H9 (cell line): ENCODE results near the gene ZNF425. TPM values are rescaled to one million over a fixed set of nuclear protein-coding genes. Genes with fewer than 3 reads are reported as not detected.

Experiments
- DNase-seq: peaks from one replicate; pipeline ENCODE4 v3.0.0-alpha.2; 2017
- H2AFZ ChIP-seq: one replicate; pipeline ENCODE4 v1.6.1; 2013; ENCODE audit warnings: mild to moderate bottlenecking, low read length, control low read depth, moderate library complexity
- H2AK5ac ChIP-seq: 2 replicates; pipeline ENCODE4 v1.6.1; 2013; ENCODE audit warnings: low read length, control low read depth, mixed read lengths; ENCODE audit not compliant: insufficient read length
- H2BK120ac ChIP-seq: one replicate; pipeline ENCODE4 v1.6.1; 2013; ENCODE audit warnings: low read depth, mild to moderate bottlenecking, low read length, control low read depth, inconsistent platforms; ENCODE audit not compliant: poor library complexity, severe bottlenecking
- H2BK12ac ChIP-seq: 2 replicates; pipeline ENCODE4 v1.6.1; 2013; ENCODE audit warnings: low read length, control low read depth, mixed read lengths, low read depth; ENCODE audit not compliant: insufficient read length
- H2BK15ac ChIP-seq: 2 replicates; pipeline ENCODE4 v1.6.1; 2013; ENCODE audit warnings: low read depth, low read length, control low read depth
- H2BK20ac ChIP-seq: one replicate; pipeline ENCODE4 v1.6.1; 2013; ENCODE audit warnings: low read depth, mild to moderate bottlenecking, low read length, control low read depth, inconsistent platforms; ENCODE audit not compliant: poor library complexity, severe bottlenecking
- H2BK5ac ChIP-seq: 2 replicates; pipeline ENCODE4 v1.6.1; 2013; ENCODE audit warnings: low read length, control low read depth, mixed read lengths; ENCODE audit not compliant: insufficient read length
- H3K14ac ChIP-seq: 2 replicates; pipeline ENCODE4 v1.6.1; 2013; ENCODE audit warnings: low read length, control low read depth; ENCODE audit not compliant: insufficient read depth
- H3K18ac ChIP-seq: 2 replicates; pipeline ENCODE4 v1.6.1; 2013; ENCODE audit warnings: low read depth, mild to moderate bottlenecking, mixed read lengths, low read length, control low read depth; ENCODE audit not compliant: insufficient read length
- H3K23ac ChIP-seq: 2 replicates; pipeline ENCODE4 v1.6.1; 2013; ENCODE audit warnings: low read length, control low read depth, mixed read lengths, low read depth; ENCODE audit not compliant: insufficient read length
- H3K23me2 ChIP-seq: 2 replicates; pipeline ENCODE4 v1.6.1; 2013; ENCODE audit warnings: low read depth, mild to moderate bottlenecking, mixed read lengths, low read length, control low read depth; ENCODE audit not compliant: insufficient read length, poor library complexity, severe bottlenecking
- H3K27ac ChIP-seq: 2 replicates; pipeline ENCODE4 v1.5.1; 2013; ENCODE audit warnings: low read length, control low read depth, mixed read lengths, low read depth; ENCODE audit not compliant: insufficient read length
- H3K27me3 ChIP-seq: 2 replicates; pipeline ENCODE4 v1.6.1; 2013; ENCODE audit warnings: low read length, control low read depth, inconsistent platforms; ENCODE audit not compliant: insufficient read depth
- H3K4ac ChIP-seq: 2 replicates; pipeline ENCODE4 v1.6.1; 2013; ENCODE audit warnings: low read depth, mild to moderate bottlenecking, control low read depth, inconsistent platforms, low read length, moderate library complexity
- H3K4me1 ChIP-seq: 2 replicates; pipeline ENCODE4 v1.6.1; 2013; ENCODE audit warnings: low read length, control low read depth, inconsistent platforms; ENCODE audit not compliant: insufficient read depth
- H3K4me2 ChIP-seq: 2 replicates; pipeline ENCODE4 v1.6.1; 2013; ENCODE audit warnings: low read length, control low read depth, mixed read lengths; ENCODE audit not compliant: insufficient read length, insufficient read depth
- H3K56ac ChIP-seq: 2 replicates; pipeline ENCODE4 v1.6.1; 2013; ENCODE audit warnings: low read depth, mild to moderate bottlenecking, mixed read lengths, low read length, control low read depth; ENCODE audit not compliant: insufficient read length
- H3K79me1 ChIP-seq: 2 replicates; pipeline ENCODE4 v1.6.1; 2013; ENCODE audit warnings: low read depth, mild to moderate bottlenecking, moderate library complexity, low read length, control low read depth, inconsistent platforms; ENCODE audit not compliant: insufficient read depth, poor library complexity, severe bottlenecking
- H3K79me2 ChIP-seq: 2 replicates; pipeline ENCODE4 v1.6.1; 2013; ENCODE audit warnings: low read length, control low read depth, inconsistent platforms; ENCODE audit not compliant: insufficient read depth
- H3K9ac ChIP-seq: 2 replicates; pipeline ENCODE4 v1.6.1; 2013; ENCODE audit warnings: low read length, control low read depth, mixed read lengths; ENCODE audit not compliant: insufficient read length; ENCODE audit errors: extremely low read depth
- H3K9me3 ChIP-seq: one replicate; pipeline ENCODE4 v1.6.1; 2013; ENCODE audit warnings: low read depth, low read length, inconsistent platforms; ENCODE audit not compliant: control insufficient read depth
- H3T11ph ChIP-seq: one replicate; pipeline ENCODE4 v1.6.1; 2013; ENCODE audit warnings: mild to moderate bottlenecking, low read length, control low read depth, inconsistent platforms
- H4K20me1 ChIP-seq: one replicate; pipeline ENCODE4 v1.6.1; 2013; ENCODE audit not compliant: control insufficient read depth, insufficient read length, insufficient read depth
- H4K5ac ChIP-seq: 2 replicates; pipeline ENCODE4 v1.6.1; 2013; ENCODE audit warnings: low read depth, mild to moderate bottlenecking, mixed read lengths, low read length, control low read depth; ENCODE audit not compliant: insufficient read length
- H4K8ac ChIP-seq: replicated peaks from 2 replicates; pipeline ENCODE4 v1.6.1; 2013; ENCODE audit warnings: low read length, control low read depth, mixed read lengths, low read depth; ENCODE audit not compliant: insufficient read length
- H4K91ac ChIP-seq: 2 replicates; pipeline ENCODE4 v1.6.1; 2013; ENCODE audit warnings: low read depth, mild to moderate bottlenecking, moderate library complexity, mixed read lengths, low read length, control low read depth; ENCODE audit not compliant: insufficient read length
- H3K27ac Mint-ChIP-seq, 3 experiments: 2 replicates in 2 of 3; 3 replicates in 1 of 3; pipeline ENCODE4 v1.8.0; 2020 to 2021; ENCODE audit warnings: mixed read lengths in 3 of 3, mild to moderate bottlenecking in 1 of 3, moderate library complexity in 1 of 3
- H3K27me3 Mint-ChIP-seq: 2 replicates; pipeline ENCODE4 v1.8.0; 2021; ENCODE audit warnings: low read depth, mild to moderate bottlenecking, moderate library complexity, mixed read lengths
- H3K36me3 Mint-ChIP-seq, 3 experiments: 2 replicates in 2 of 3; 3 replicates in 1 of 3; pipeline ENCODE4 v1.8.0; 2020 to 2021; ENCODE audit warnings: low read depth in 3 of 3, mixed read lengths in 3 of 3; ENCODE audit not compliant: insufficient read depth in 1 of 3
- H3K4me1 Mint-ChIP-seq, 2 experiments: 2 replicates each; pipeline ENCODE4 v1.8.0; 2020; ENCODE audit warnings: mixed read lengths in 2 of 2
- H3K4me3 Mint-ChIP-seq, 2 experiments: 2 replicates in 1 of 2; 3 replicates in 1 of 2; pipeline ENCODE4 v1.8.0; 2020 to 2021; ENCODE audit warnings: mild to moderate bottlenecking in 2 of 2, mixed read lengths in 2 of 2, moderate library complexity in 1 of 2
- H3K9me3 Mint-ChIP-seq, 2 experiments: 2 replicates in 1 of 2; 3 replicates in 1 of 2; pipeline ENCODE4 v1.8.0; 2020; ENCODE audit warnings: mild to moderate bottlenecking in 2 of 2, mixed read lengths in 2 of 2, moderate library complexity in 1 of 2
- CTCF ChIP-seq: fragments of 200-600 bp; sonication (generic); conservative IDR thresholded peaks from 3 replicates; pipeline ENCODE4 v1.8.0; 2021; ENCODE audit warnings: antibody characterized with exemption, mild to moderate bottlenecking
- WGBS: extraction: QIAGEN DNeasy Blood & Tissue Kit; methylation state at CpG from one replicate; pipeline ENCODE4 v1.1.7; 2013; ENCODE audit warnings: missing lambda C conversion rate, low lambda C conversion rate, mixed read lengths; ENCODE audit not compliant: insufficient read length; ENCODE audit errors: extremely low coverage; 5-methylcytosine and 5-hydroxymethylcytosine counted together
- total RNA-seq: library from RNA; stranded (reverse); gene quantifications from 2 replicates; pipeline ENCODE4 v1.2.1, GENCODE V29; 2021

The ZNF425 gene
- total RNA-seq, 1 experiment from 2014 or later: 5.4 TPM

GRCh38 chr7:149077594-149077993 lies 48.5 kb downstream of the ZNF425 start:
- Histone ChIP-seq H3K4ac (no peak overlapping the region), H3K79me1 (no peaks in the 10 kb centered on the region), H2BK20ac (no peak overlapping the region), H2BK120ac (no peak overlapping the region), H3K9me3 (no peaks in the 10 kb centered on the region), H3K18ac (no peak overlapping the region), H2BK5ac (no peak overlapping the region), H3T11ph (no peak overlapping the region), H4K8ac (no peak overlapping the region), H3K4me2 (no peak overlapping the region), H2AFZ (no peak overlapping the region), H2BK15ac (no peak overlapping the region), H3K4me1 (0 out of 2 replicates have a peak, but pooled peaks cover 2% of the 10 kb centered on the region), H3K27ac (no peak overlapping the region), H3K9ac (no peak overlapping the region), H3K14ac (no peak overlapping the region), H3K27me3 (no peaks in the 10 kb centered on the region), H4K5ac (no peak overlapping the region), H3K56ac (no peak overlapping the region), H3K23ac (no peak overlapping the region), H3K79me2 (no peaks in the 10 kb centered on the region), H2BK12ac (no peak overlapping the region), H4K20me1 (no peaks in the 10 kb centered on the region), H4K91ac (no peak overlapping the region), H2AK5ac (no peak overlapping the region), H3K23me2 (no peaks in the 10 kb centered on the region)
- TF ChIP-seq CTCF: no peak
- Mint-ChIP-seq H3K9me3 (no peaks in the 10 kb centered on the region), H3K4me1 (peaks cover 3 to 8% of the 10 kb centered on the region in 2 experiments; a peak in 3 of 4 replicates), H3K4me3 (no peak overlapping the region), H3K36me3 (peaks cover 24 to 59% (median 49%) of the 10 kb centered on the region in 3 experiments), H3K27ac (no peak overlapping the region), H3K27me3 (no peaks in the 10 kb centered on the region)
- no CpG with 5 or more reads among the region's 9 CpGs for WGBS
- no peak for DNase-seq
